K562 (cell line): ENCODE data around the gene RNF115. TPM values are rescaled to one million over a fixed set of nuclear protein-coding genes. Genes with fewer than 3 reads are reported as not detected.

Experiments
- ATF1 ChIP-seq, 2 experiments: fragments of 450-650 bp in 1 of 2; IDR thresholded peaks; 2 replicates each; pipeline ENCODE4 v1.6.1; 2016; ENCODE audit warnings: missing compliant biosample characterization in 1 of 2, missing genetic modification characterization in 1 of 2
- CAMTA2 ChIP-seq: fragments of 250-450 bp; sonication (Bioruptor Pico); conservative IDR thresholded peaks from 2 replicates; pipeline ENCODE4 v1.5.1; 2022
- CC2D1A ChIP-seq: fragments of 450-650 bp; IDR thresholded peaks from 2 replicates; pipeline ENCODE4 v1.6.1; 2017; ENCODE audit warnings: mild to moderate bottlenecking
- CGGBP1 ChIP-seq: fragments of 250-450 bp; sonication (Bioruptor Pico); IDR thresholded peaks from 2 replicates; pipeline ENCODE4 v1.9.0; 2021; ENCODE audit warnings: mild to moderate bottlenecking
- CTBP1 ChIP-seq: fragments of 450-650 bp; IDR thresholded peaks from 2 replicates; pipeline ENCODE4 v1.6.1; 2016; ENCODE audit warnings: borderline replicate concordance
- DACH1 ChIP-seq: fragments of 450-650 bp; IDR thresholded peaks from 2 replicates; pipeline ENCODE4 v1.6.1; 2018; ENCODE audit not compliant: partially characterized antibody
- E2F5 ChIP-seq: sonication (generic); formaldehyde crosslinking; IDR thresholded peaks from 2 replicates; pipeline ENCODE4 v1.8.0; 2022; ENCODE audit warnings: mild to moderate bottlenecking, missing genetic modification reagents
- ESRRA ChIP-seq: fragments of 450-650 bp; IDR thresholded peaks from 2 replicates; pipeline ENCODE4 v1.6.1; 2014; ENCODE audit warnings: low read depth, mild to moderate bottlenecking, moderate library complexity, borderline replicate concordance
- HDAC2 ChIP-seq: fragments of 450-650 bp; IDR thresholded peaks from 2 replicates; pipeline ENCODE4 v1.6.1; 2016; ENCODE audit warnings: mild to moderate bottlenecking
- HIVEP1 ChIP-seq: fragments of 250-450 bp; sonication (Bioruptor Pico); IDR thresholded peaks from 2 replicates; pipeline ENCODE4 v1.4.0; 2020; ENCODE audit warnings: mild to moderate bottlenecking
- KHSRP ChIP-seq: fragments of 450-650 bp; IDR thresholded peaks from 2 replicates; pipeline ENCODE4 v1.6.1; 2017
- MIER1 ChIP-seq: fragments of 450-650 bp; IDR thresholded peaks from 2 replicates; pipeline ENCODE4 v1.6.1; 2016; ENCODE audit warnings: antibody characterized with exemption, mild to moderate bottlenecking, low read depth
- NBN ChIP-seq: fragments of 450-650 bp; IDR thresholded peaks from 2 replicates; pipeline ENCODE4 v1.6.1; 2016; ENCODE audit warnings: low read depth, mild to moderate bottlenecking
- POLR2G ChIP-seq: fragments of 200-400 bp; formaldehyde crosslinking; IDR thresholded peaks from 2 replicates; pipeline ENCODE4 v1.6.1; 2017; ENCODE audit warnings: low read depth, mild to moderate bottlenecking, antibody characterized with exemption, low read length, moderate library complexity
- RBM39 ChIP-seq: fragments of 200-400 bp; formaldehyde crosslinking; optimal IDR thresholded peaks from 2 replicates; pipeline ENCODE3; 2018; ENCODE audit warnings: low read depth, low read length
- SMARCB1 ChIP-seq: IDR thresholded peaks from 2 replicates; pipeline ENCODE4 v1.6.1; 2011; ENCODE audit warnings: improper control_type of control experiment, low read depth; ENCODE audit not compliant: insufficient read length
- SOX6 ChIP-seq: fragments of 450-650 bp; IDR thresholded peaks from 2 replicates; pipeline ENCODE4 v1.6.1; 2014; ENCODE audit warnings: mild to moderate bottlenecking
- SP2 ChIP-seq: IDR thresholded peaks from 2 replicates; pipeline ENCODE4 v1.6.1; 2011; ENCODE audit warnings: mild to moderate bottlenecking, low read depth, low read length, moderate library complexity; ENCODE audit not compliant: poor library complexity, severe bottlenecking; ENCODE audit errors: extremely low read depth
- STAG1 ChIP-seq: sonication (generic); formaldehyde crosslinking; IDR thresholded peaks from 2 replicates; pipeline ENCODE4 v1.5.0; 2020; ENCODE audit warnings: missing genetic modification reagents, borderline replicate concordance
- TBP ChIP-seq: optimal IDR thresholded peaks from 2 replicates; pipeline ENCODE3; 2011; ENCODE audit warnings: low read depth, low read length, improper control_type of control experiment
- YBX1 ChIP-seq: fragments of 450-650 bp; IDR thresholded peaks from 2 replicates; pipeline ENCODE4 v1.7.1; 2016; ENCODE audit warnings: mild to moderate bottlenecking
- ZBTB5 ChIP-seq: fragments of 450-650 bp; IDR thresholded peaks from 2 replicates; pipeline ENCODE4 v1.6.1; 2017; ENCODE audit warnings: antibody characterized with exemption
- ZBTB7A ChIP-seq: IDR thresholded peaks from 2 replicates; pipeline ENCODE4 v1.6.1; 2011; ENCODE audit warnings: low read depth, mild to moderate bottlenecking, low read length, moderate library complexity, borderline replicate concordance; ENCODE audit not compliant: control insufficient read depth
- ZC3H4 ChIP-seq: sonication (generic); formaldehyde crosslinking; IDR thresholded peaks from 2 replicates; pipeline ENCODE4 v1.9.0; 2021; ENCODE audit warnings: missing genetic modification reagents, borderline replicate concordance
- ZFP91 ChIP-seq: sonication (generic); formaldehyde crosslinking; IDR thresholded peaks from 2 replicates; pipeline ENCODE4 v1.8.0; 2022; ENCODE audit warnings: mild to moderate bottlenecking, missing genetic modification reagents
- ZKSCAN3 ChIP-seq: fragments of 250-450 bp; sonication (Bioruptor Pico); IDR thresholded peaks from 2 replicates; pipeline ENCODE4 v1.4.0; 2020
- ZNF316 ChIP-seq: fragments of 450-650 bp; IDR thresholded peaks from 2 replicates; pipeline ENCODE4 v1.6.1; 2016
- polyA plus RNA-seq, 8 experiments: library from polyadenylated mRNA; depleted of rRNA in 4 of 8; stranded (reverse) in 5 of 8; unstranded in 3 of 8; fragments of >200 nt; fragmentation: Nextera tagmentation in 2 of 8; fragmentation: Illumina TruSeq in 1 of 8; extraction: Ambion mirVana in 2 of 8; extraction: Trizol in 1 of 8; gene quantifications; 2 replicates each; pipeline versions ENCODE4 v1.2.1 to v1.2.3, GENCODE V29; 2011 to 2014; ENCODE audit warnings: inconsistent platforms in 1 of 8, missing spikeins in 1 of 8
- total RNA-seq, 7 experiments: library from RNA; depleted of rRNA in 6 of 7; stranded (reverse); fragments of >200 nt in 6 of 7; fragmentation: Illumina TruSeq in 2 of 7; extraction: Trizol in 2 of 7; gene quantifications; 2 replicates each; pipeline versions ENCODE4 v1.2.1 to v1.2.3, GENCODE V29; 2011 to 2021; ENCODE audit warnings: low replicate concordance in 1 of 7

The RNF115 gene
- total and polyA plus RNA-seq, 9 of the 15 experiments (the other 6 are each of a cell fraction or from before 2014, with no cell fraction given), result 1.9 to 14.3 (median 9.5) TPM

GRCh38 chr1:145720878-145721671 is 102.8 kb downstream of the RNF115 start (continued):
- TF ChIP-seq CTBP1 (peak; percentile 72; the same call in 1 of the 2 replicates), KHSRP (no peak), NBN (no peak), SMARCB1 (no peak), E2F5 (CRISPR knock-in tag) (0 out of 2 replicates have a peak, but pooled peaks have one; percentile 15), ZC3H4 (CRISPR knock-in tag) (no peak), HDAC2 (no peak), HIVEP1 (CRISPR knock-in tag) (no peak), CC2D1A (0 out of 2 replicates have a peak, but pooled peaks have one; percentile 28), STAG1 (peak; percentile 69; the same call in 1 of the 2 replicates), CAMTA2 (CRISPR knock-in tag) (no peak), YBX1 (no peak), DACH1 (no peak), SP2 (no peak), ZFP91 (CRISPR knock-in tag) (no peak), CGGBP1 (CRISPR knock-in tag) (no peak), POLR2G (0 out of 2 replicates have a peak, but pooled peaks have one; percentile 15), ZKSCAN3 (CRISPR knock-in tag) (no peak), ESRRA (peak; percentile 74), MIER1 (no peak), ZBTB5 (no peak), RBM39 (no peak), ATF1 (CRISPR knock-in tag; IDR thresholded peaks at IDR 0.05) (no peak), ATF1 (tag; IDR thresholded peaks at IDR 0.05) (peak; percentile 65; the same call in 1 of the 2 replicates), TBP (no peak), ZBTB7A (peak; percentile 34; the same call in 1 of the 2 replicates), ZNF316 (no peak), SOX6 (no peak)
